Ishikawa (cell line): Measurements from ENCODE around the gene CDCP2.

ENCODE experiments used
- CEBPB ChIP-seq: IDR thresholded peaks from 2 replicates; pipeline ENCODE4 v1.6.1; 2012
- CREB1 ChIP-seq: IDR thresholded peaks from 2 replicates; pipeline ENCODE4 v1.6.1; 2012; ENCODE audit warnings: low read depth
- EGR1 ChIP-seq: IDR thresholded peaks from 2 replicates; pipeline ENCODE4 v1.6.1; 2012
- EP300 ChIP-seq: IDR thresholded peaks from 2 replicates; pipeline ENCODE4 v1.6.1; 2012; ENCODE audit warnings: borderline replicate concordance
- FOXM1 ChIP-seq: IDR thresholded peaks from 2 replicates; pipeline ENCODE4 v1.6.1; 2012; ENCODE audit warnings: low read depth, borderline replicate concordance
- MAX ChIP-seq: IDR thresholded peaks from 2 replicates; pipeline ENCODE4 v1.6.1; 2012
- NFIC ChIP-seq: IDR thresholded peaks from 2 replicates; pipeline ENCODE4 v1.6.1; 2012
- RAD21 ChIP-seq: IDR thresholded peaks from 2 replicates; pipeline ENCODE4 v1.6.1; 2012; ENCODE audit warnings: low read depth
- REST ChIP-seq: IDR thresholded peaks from 2 replicates; pipeline ENCODE4 v1.6.1; 2012; ENCODE audit warnings: low read depth, mild to moderate bottlenecking
- TAF1 ChIP-seq: IDR thresholded peaks from 2 replicates; pipeline ENCODE4 v1.6.1; 2012; ENCODE audit warnings: low read depth, mild to moderate bottlenecking
- TCF12 ChIP-seq: IDR thresholded peaks from 2 replicates; pipeline ENCODE4 v1.6.1; 2012; ENCODE audit warnings: low read depth
- TEAD4 ChIP-seq: IDR thresholded peaks from 2 replicates; pipeline ENCODE4 v1.6.1; 2012
- USF1 ChIP-seq: IDR thresholded peaks from 2 replicates; pipeline ENCODE4 v1.6.1; 2012
- YY1 ChIP-seq: IDR thresholded peaks from 2 replicates; pipeline ENCODE4 v1.6.1; 2012; ENCODE audit warnings: low read depth
- ZBTB7A ChIP-seq: IDR thresholded peaks from 2 replicates; pipeline ENCODE4 v1.6.1; 2012; ENCODE audit warnings: low read depth

CDCP2 gene

GRCh38 chr1:54096877-54097240 is 55.9 kb downstream of the CDCP2 start:
- TF ChIP-seq EP300 (no peak), FOXM1 (no peak), YY1 (no peak), MAX (no peak), TAF1 (no peak), TCF12 (no peak), TEAD4 (no peak), RAD21 (no peak), NFIC (no peak), CREB1 (no peak), EGR1 (no peak), REST (no peak), USF1 (no peak), ZBTB7A (no peak), CEBPB (no peak)

- TF ChIP-seq USF1 (no peak), CEBPB (no peak), EP300 (no peak), CREB1 (no peak), REST (no peak), YY1 (no peak), RAD21 (no peak), FOXM1 (no peak), TCF12 (no peak), TAF1 (no peak), TEAD4 (no peak)
Measured at GRCh38 chr1:54096227-54096876, 56.4 kb downstream of the CDCP2 start.

GRCh38 chr1:54095546-54096226 is 57.1 kb downstream of the CDCP2 start:
- TF ChIP-seq CEBPB (no peak), YY1 (no peak), REST (no peak), USF1 (no peak), EGR1 (no peak), NFIC (no peak), RAD21 (no peak), TEAD4 (no peak), TAF1 (no peak), MAX (no peak), FOXM1 (no peak), TCF12 (no peak), CREB1 (no peak), ZBTB7A (no peak)

GRCh38 chr1:54094001-54094729 is 58.6 kb downstream of the CDCP2 start:
- TF ChIP-seq USF1 = no peak
- TF ChIP-seq TAF1 = no peak
- no peak for TF ChIP-seq FOXM1
